Immature natural killer cell (primary cell): ENCODE measurements around the gene TPM2. TPM values are rescaled to one million over a fixed set of nuclear protein-coding genes. Genes with fewer than 3 reads are reported as not detected.

Source experiments
- DNase-seq, 3 donors: peaks; one replicate each; pipeline ENCODE4 v3.0.0; 2022; ENCODE audit warnings: mixed read lengths in 1 of 3
- H3K27ac Mint-ChIP-seq, 6 donors: one replicate each; pipeline ENCODE4 v1.8.0; 2020; ENCODE audit warnings: mixed read lengths in 6 of 6, mild to moderate bottlenecking in 5 of 6, inconsistent platforms in 4 of 6, moderate library complexity in 3 of 6
- H3K27me3 Mint-ChIP-seq, 3 donors: one replicate each; pipeline ENCODE4 v1.8.0; 2020 to 2021; ENCODE audit warnings: low read depth in 3 of 3, mild to moderate bottlenecking in 3 of 3, mixed read lengths in 3 of 3, moderate library complexity in 3 of 3, inconsistent platforms in 1 of 3
- H3K36me3 Mint-ChIP-seq, 3 donors: one replicate each; pipeline ENCODE4 v1.8.0; 2020; ENCODE audit warnings: mixed read lengths in 3 of 3, inconsistent platforms in 2 of 3, mild to moderate bottlenecking in 2 of 3
- H3K4me1 Mint-ChIP-seq, 2 donors: one replicate each; pipeline ENCODE4 v1.8.0; 2020; ENCODE audit warnings: inconsistent platforms in 2 of 2, mild to moderate bottlenecking in 2 of 2, mixed read lengths in 2 of 2, moderate library complexity in 1 of 2
- H3K4me3 Mint-ChIP-seq, 5 donors: one replicate each; pipeline ENCODE4 v1.8.0; 2020; ENCODE audit warnings: mild to moderate bottlenecking in 5 of 5, mixed read lengths in 5 of 5, inconsistent platforms in 3 of 5, moderate library complexity in 3 of 5
- H3K9me3 Mint-ChIP-seq, 6 donors: one replicate each; pipeline ENCODE4 v1.8.0; 2020; ENCODE audit warnings: mild to moderate bottlenecking in 6 of 6, mixed read lengths in 6 of 6, inconsistent platforms in 4 of 6, moderate library complexity in 3 of 6
- polyA plus RNA-seq, 3 donors: library from polyadenylated mRNA; unstranded; fragments of 300-500 nt; fragmentation: Illumina TruSeq; gene quantifications; one replicate each; pipeline ENCODE4 v1.2.3, GENCODE V29; 2021

The TPM2 gene
- under 1 TPM in 1 of 3 donors, not detected in 2; 0.28 TPM for polyA plus RNA-seq

- no peak for DNase-seq
- Mint-ChIP-seq H3K27me3 (peaks cover 0 to 4% (median 3%) of the 10 kb centered on the region in 3 donors), H3K36me3 (no peaks in the 10 kb centered on the region), H3K4me3 (peak within 1 kb of the TSS; percentile 88 to 94 (median 89)), H3K9me3 (no peaks in the 10 kb centered on the region), H3K4me1 (peaks cover 13 to 19% of the 10 kb centered on the region in 2 donors), H3K27ac (peak within 1 kb of the TSS in 5 of 6 donors; percentile 52 to 89 (median 78))
Observed at GRCh38 chr9:35689542-35690293, at the start of gene TPM2. TSS of gene TPM2 (minus strand) at chr9:35689925. CDS start at chr9:35689817, 108 bp downstream.

GRCh38 chr9:35738924-35739323 lies 49.2 kb upstream of the TPM2 start:
- Mint-ChIP-seq H3K27me3 (peaks cover 0 to 1% (median 0%) of the 10 kb centered on the region in 3 donors), H3K27ac (peak overlapping the region in 1 of 6 donors; percentile 37), H3K9me3 (no peaks in the 10 kb centered on the region), H3K4me1 (peaks cover 21 to 35% of the 10 kb centered on the region in 2 donors), H3K36me3 (peaks cover 14 to 59% (median 18%) of the 10 kb centered on the region in 3 donors), H3K4me3 (no peak overlapping the region)
- no peak for DNase-seq

- peak overlapping the region in 2 of 6 donors; percentile 23 to 37 for H3K27ac Mint-ChIP-seq
- H3K27me3 Mint-ChIP-seq: peaks cover 0 to 1% (median 0%) of the 10 kb centered on the region in 3 donors
- H3K4me1 Mint-ChIP-seq: peaks cover 22 to 33% of the 10 kb centered on the region in 2 donors
- H3K36me3 Mint-ChIP-seq: peaks cover 9 to 52% (median 11%) of the 10 kb centered on the region in 3 donors
- no peak for DNase-seq
- H3K9me3 Mint-ChIP-seq: no peaks in the 10 kb centered on the region
- no peak overlapping the region for H3K4me3 Mint-ChIP-seq
Observed at GRCh38 chr9:35738186-35738585, 48.5 kb upstream of the TPM2 start.

- no peak overlapping the region for H3K4me3 Mint-ChIP-seq
- no peak overlapping the region for H3K27ac Mint-ChIP-seq
- DNase-seq: no peak
- H3K36me3 Mint-ChIP-seq: peaks cover 8 to 42% (median 9%) of the 10 kb centered on the region in 3 donors
- H3K27me3 Mint-ChIP-seq: peaks cover 0 to 1% (median 0%) of the 10 kb centered on the region in 3 donors
- H3K9me3 Mint-ChIP-seq: no peaks in the 10 kb centered on the region
- peaks cover 27 to 33% of the 10 kb centered on the region in 2 donors for H3K4me1 Mint-ChIP-seq
Observed at GRCh38 chr9:35737143-35737542, 47.4 kb upstream of the TPM2 start.

GRCh38 chr9:35736201-35736633 lies 46.5 kb upstream of the TPM2 start:
- no peaks in the 10 kb centered on the region for H3K27me3 Mint-ChIP-seq
- H3K4me1 Mint-ChIP-seq: peaks cover 18 to 26% of the 10 kb centered on the region in 2 donors
- H3K4me3 Mint-ChIP-seq: no peak overlapping the region
- no peaks in the 10 kb centered on the region for H3K9me3 Mint-ChIP-seq
- peaks cover 8 to 37% (median 9%) of the 10 kb centered on the region in 3 donors for H3K36me3 Mint-ChIP-seq
- H3K27ac Mint-ChIP-seq: peak overlapping the region in 5 of 6 donors; percentile 40 to 50 (median 45)
- DNase-seq: peak; percentile 56 to 64 (median 56)

GRCh38 chr9:35734096-35734495 lies 44.4 kb upstream of the TPM2 start:
- no peaks in the 10 kb centered on the region for H3K27me3 Mint-ChIP-seq
- H3K4me3 Mint-ChIP-seq: peak overlapping the region in 1 of 5 donors; percentile 25
- H3K27ac Mint-ChIP-seq: peak overlapping the region in 1 of 6 donors; percentile 68
- H3K36me3 Mint-ChIP-seq: peaks cover 5 to 30% (median 7%) of the 10 kb centered on the region in 3 donors
- no peak for DNase-seq
- peaks cover 18 to 26% of the 10 kb centered on the region in 2 donors for H3K4me1 Mint-ChIP-seq
- H3K9me3 Mint-ChIP-seq: no peaks in the 10 kb centered on the region

- Mint-ChIP-seq H3K4me1 (peaks cover 18 to 26% of the 10 kb centered on the region in 2 donors), H3K27me3 (no peaks in the 10 kb centered on the region), H3K4me3 (peak overlapping the region in 2 of 5 donors; percentile 92 to 96), H3K27ac (peak overlapping the region in 4 of 6 donors; percentile 94 to 96 (median 94)), H3K9me3 (no peaks in the 10 kb centered on the region), H3K36me3 (peaks cover 0 to 19% (median 5%) of the 10 kb centered on the region in 3 donors)
- DNase-seq: no peak
Observed at GRCh38 chr9:35732800-35733541, 43.2 kb upstream of the TPM2 start.

GRCh38 chr9:35732185-35732799 lies 42.6 kb upstream of the TPM2 start, which contains the start of the genes CREB3 and TLN1:
TSS of gene CREB3 (plus strand) at chr9:35732666. CDS start at chr9:35732773, 107 bp downstream.
TSS of gene TLN1 (minus strand) at chr9:35732195. CDS start at chr9:35725694, 6,501 bp downstream.
- H3K27ac Mint-ChIP-seq: peak within 1 kb of the TSS in 4 of 6 donors; percentile 94 to 96 (median 94)
- H3K4me3 Mint-ChIP-seq: peak within 1 kb of the TSS in 2 of 5 donors; percentile 92 to 96
- no peaks in the 10 kb centered on the region for H3K9me3 Mint-ChIP-seq
- H3K36me3 Mint-ChIP-seq: peaks cover 0 to 14% (median under 1%) of the 10 kb centered on the region in 3 donors
- peak; percentile 95 to 97 (median 96) for DNase-seq
- H3K27me3 Mint-ChIP-seq: no peaks in the 10 kb centered on the region
- peaks cover 18 to 26% of the 10 kb centered on the region in 2 donors for H3K4me1 Mint-ChIP-seq

- H3K27me3 Mint-ChIP-seq: no peaks in the 10 kb centered on the region
- DNase-seq: no peak
- peak overlapping the region in 4 of 6 donors; percentile 94 to 96 (median 94) for H3K27ac Mint-ChIP-seq
- H3K36me3 Mint-ChIP-seq: peaks cover 0 to 11% (median 0%) of the 10 kb centered on the region in 3 donors
- H3K9me3 Mint-ChIP-seq: no peaks in the 10 kb centered on the region
- peaks cover 18 to 26% of the 10 kb centered on the region in 2 donors for H3K4me1 Mint-ChIP-seq
- peak overlapping the region in 2 of 5 donors; percentile 92 to 96 for H3K4me3 Mint-ChIP-seq
Observed at GRCh38 chr9:35731415-35732184, 41.9 kb upstream of the TPM2 start.

- H3K27me3 Mint-ChIP-seq: no peaks in the 10 kb centered on the region
- no peak for DNase-seq
- no peak overlapping the region for H3K27ac Mint-ChIP-seq
Observed at GRCh38 chr9:35730486-35730854, 40.7 kb upstream of the TPM2 start.

GRCh38 chr9:35729700-35730485 lies 40.2 kb upstream of the TPM2 start:
- H3K27ac Mint-ChIP-seq: no peak overlapping the region
- H3K9me3 Mint-ChIP-seq: no peaks in the 10 kb centered on the region
- no peak overlapping the region for H3K4me3 Mint-ChIP-seq
- peak; percentile 42 to 55 (median 49) for DNase-seq
- H3K4me1 Mint-ChIP-seq: peaks cover 17 to 23% of the 10 kb centered on the region in 2 donors
- H3K27me3 Mint-ChIP-seq: peaks cover 0 to 1% (median 0%) of the 10 kb centered on the region in 3 donors
- H3K36me3 Mint-ChIP-seq: peaks cover 2 to 9% (median 7%) of the 10 kb centered on the region in 3 donors

More at GRCh38 chr9:35730486-35730854, 40.7 kb upstream of the TPM2 start:
- peaks cover 0 to 10% (median 4%) of the 10 kb centered on the region in 3 donors for H3K36me3 Mint-ChIP-seq
- no peak overlapping the region for H3K4me3 Mint-ChIP-seq
- H3K9me3 Mint-ChIP-seq: no peaks in the 10 kb centered on the region
- peaks cover 13 to 22% of the 10 kb centered on the region in 2 donors for H3K4me1 Mint-ChIP-seq

GRCh38 chr9:35729101-35729500 lies 39.4 kb upstream of the TPM2 start:
- H3K36me3 Mint-ChIP-seq: peaks cover 8 to 16% (median 14%) of the 10 kb centered on the region in 3 donors
- peaks cover 0 to 2% (median 0%) of the 10 kb centered on the region in 3 donors for H3K27me3 Mint-ChIP-seq
- H3K4me1 Mint-ChIP-seq: peaks cover 21 to 28% of the 10 kb centered on the region in 2 donors
- no peak overlapping the region for H3K4me3 Mint-ChIP-seq
- H3K27ac Mint-ChIP-seq: no peak overlapping the region
- DNase-seq: no peak
- no peaks in the 10 kb centered on the region for H3K9me3 Mint-ChIP-seq
